Measurements from ENCODE around the gene RERE.

GRCh38 chr1:8580566-8580965, 236.9 kb downstream of the RERE start:
- no peak for TF ChIP-seq POLR2A (IDR thresholded peaks at IDR 0.05)
- TF ChIP-seq, protein P1, sequence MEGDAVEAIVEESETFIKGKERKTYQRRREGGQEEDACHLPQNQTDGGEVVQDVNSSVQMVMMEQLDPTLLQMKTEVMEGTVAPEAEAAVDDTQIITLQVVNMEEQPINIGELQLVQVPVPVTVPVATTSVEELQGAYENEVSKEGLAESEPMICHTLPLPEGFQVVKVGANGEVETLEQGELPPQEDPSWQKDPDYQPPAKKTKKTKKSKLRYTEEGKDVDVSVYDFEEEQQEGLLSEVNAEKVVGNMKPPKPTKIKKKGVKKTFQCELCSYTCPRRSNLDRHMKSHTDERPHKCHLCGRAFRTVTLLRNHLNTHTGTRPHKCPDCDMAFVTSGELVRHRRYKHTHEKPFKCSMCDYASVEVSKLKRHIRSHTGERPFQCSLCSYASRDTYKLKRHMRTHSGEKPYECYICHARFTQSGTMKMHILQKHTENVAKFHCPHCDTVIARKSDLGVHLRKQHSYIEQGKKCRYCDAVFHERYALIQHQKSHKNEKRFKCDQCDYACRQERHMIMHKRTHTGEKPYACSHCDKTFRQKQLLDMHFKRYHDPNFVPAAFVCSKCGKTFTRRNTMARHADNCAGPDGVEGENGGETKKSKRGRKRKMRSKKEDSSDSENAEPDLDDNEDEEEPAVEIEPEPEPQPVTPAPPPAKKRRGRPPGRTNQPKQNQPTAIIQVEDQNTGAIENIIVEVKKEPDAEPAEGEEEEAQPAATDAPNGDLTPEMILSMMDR (IDR thresholded peaks at IDR 0.05) = no peak
